HCT116 (cell line): ENCODE data around the gene TSC22D3. TPM values are rescaled to one million over a fixed set of nuclear protein-coding genes. Genes with fewer than 3 reads are reported as not detected.

Experiments used
- ATAC-seq: fragments of 200-7000 bp; cut with Tn5 transposase; 2 replicates; pipeline ENCODE4 v1.9.1; 2020; ENCODE audit warnings: mild to moderate bottlenecking, moderate library complexity
- BruUV-seq: library from RNA; stranded (reverse); fragments of 400-500 nt; replicated peaks from 2 replicates; lab custom pipeline; 2021; lab: Mats Ljungman, UMichigan
- CTCF ChIA-PET: fragments of 300-600 bp; sonication (Branson Sonifier 250); formaldehyde crosslinking; loops from one replicate; lab custom pipeline; 2021; ENCODE audit warnings: antibody characterized with exemption; lab: Charles Lee
- POLR2A ChIA-PET: fragments of 300-600, 350-600 bp; sonication (Branson Sonifier 250); formaldehyde crosslinking; loops from one replicate; lab custom pipeline; 2021; ENCODE audit warnings: antibody characterized with exemption; lab: Charles Lee
- RAD21 ChIA-PET, 2 experiments: fragments of 300-600 bp; sonication (Branson Sonifier 250); formaldehyde crosslinking; loops; one replicate each; lab custom pipeline; 2023; ENCODE audit warnings: low total read pairs in 2 of 2; ENCODE audit not compliant: uncharacterized antibody in 2 of 2, unreplicated experiment in 2 of 2, low non-redundant PET in 1 of 2; lab: Charles Lee
- DNase-seq: peaks from one replicate; pipeline ENCODE4 v3.0.0-alpha.2; 2010; ENCODE audit warnings: low read depth, low spot score
- H2AFZ ChIP-seq: fragments of 200-600 bp; shearing (Covaris generic), sonication (generic); 2 replicates; pipeline ENCODE4 v1.6.1; 2017; ENCODE audit warnings: low read depth, mixed run types, mixed read lengths, antibody characterized with exemption, low read length; ENCODE audit not compliant: poor library complexity, severe bottlenecking
- H3K27ac ChIP-seq: 2 replicates; pipeline ENCODE4 v1.5.1; 2012; ENCODE audit warnings: low read depth, low read length
- H3K27me3 ChIP-seq: fragments of 200-600 bp; sonication (generic); 2 replicates; pipeline ENCODE4 v1.6.1; 2016; ENCODE audit warnings: mixed run types, low read length, mixed read lengths; ENCODE audit not compliant: insufficient read depth
- H3K36me3 ChIP-seq, 2 experiments: fragments of 200-500 bp in 1 of 2; fragments of 200-600 bp in 1 of 2; sonication (Bioruptor generic) in 1 of 2; sonication (generic) in 1 of 2; 2 replicates each; pipeline versions ENCODE4 v1.5.1 to v1.6.1; 2014 to 2016; ENCODE audit warnings: low read length in 2 of 2, inconsistent platforms in 1 of 2, mixed read lengths in 1 of 2, mixed run types in 1 of 2; ENCODE audit not compliant: insufficient read depth in 2 of 2, control insufficient read depth in 1 of 2
- H3K4me1 ChIP-seq, 2 experiments: fragments of 200-600 bp in 1 of 2; sonication (generic) in 1 of 2; 2 replicates each; pipeline versions ENCODE4 v1.5.1 to v1.6.1; 2012 to 2017; ENCODE audit warnings: low read length in 2 of 2, inconsistent platforms in 1 of 2, mild to moderate bottlenecking in 1 of 2, mixed read lengths in 1 of 2, mixed run types in 1 of 2, moderate library complexity in 1 of 2; ENCODE audit not compliant: insufficient read depth in 2 of 2, control insufficient read depth in 1 of 2
- H3K4me2 ChIP-seq: fragments of 200-600 bp; sonication (generic); 2 replicates; pipeline ENCODE4 v1.6.1; 2017; ENCODE audit warnings: mixed run types, low read length, mixed read lengths
- H3K4me3 ChIP-seq, 2 experiments: fragments of 200-600 bp in 1 of 2; sonication (generic) in 1 of 2; replicated peaks in 1 of 2; 2 replicates each; pipeline ENCODE4 v1.5.1; 2011 to 2016; ENCODE audit warnings: low read length in 2 of 2, control low read depth in 1 of 2, low read depth in 1 of 2, mild to moderate bottlenecking in 1 of 2, mixed read lengths in 1 of 2, mixed run types in 1 of 2
- H3K79me2 ChIP-seq: fragments of 200-600 bp; sonication (generic); 2 replicates; pipeline ENCODE4 v1.6.1; 2017; ENCODE audit warnings: mild to moderate bottlenecking, mixed run types, low read length, moderate library complexity, mixed read lengths; ENCODE audit not compliant: insufficient read depth
- H3K9ac ChIP-seq: fragments of 200-600 bp; sonication (generic); 2 replicates; pipeline ENCODE4 v1.6.1; 2016; ENCODE audit warnings: low read length, mixed read lengths
- H3K9me2 ChIP-seq: fragments of 200-600 bp; sonication (generic), shearing (Covaris generic); 2 replicates; pipeline ENCODE4 v1.6.1; 2017; ENCODE audit warnings: mixed run types, mild to moderate bottlenecking, moderate library complexity; ENCODE audit not compliant: insufficient read depth
- H3K9me3 ChIP-seq, 2 experiments: fragments of 200-500 bp in 1 of 2; fragments of 200-600 bp in 1 of 2; sonication (Bioruptor generic) in 1 of 2; sonication (generic) in 1 of 2; 2 replicates each; pipeline ENCODE4 v1.6.1; 2014 to 2017; ENCODE audit warnings: low read length in 2 of 2, mixed read lengths in 2 of 2, inconsistent platforms in 1 of 2, low read depth in 1 of 2, mild to moderate bottlenecking in 1 of 2, mixed run types in 1 of 2, moderate library complexity in 1 of 2; ENCODE audit not compliant: control insufficient read depth in 1 of 2, insufficient read depth in 1 of 2
- H4K20me1 ChIP-seq: fragments of 200-600 bp; sonication (generic), shearing (Covaris generic); 2 replicates; pipeline ENCODE4 v1.6.1; 2017; ENCODE audit warnings: mixed run types, mild to moderate bottlenecking, moderate library complexity; ENCODE audit not compliant: insufficient read depth
- CEBPB ChIP-seq: IDR thresholded peaks from 2 replicates; pipeline ENCODE4 v1.6.1; 2012; ENCODE audit warnings: low read depth
- EZH2phosphoT487 ChIP-seq: fragments of 200-600 bp; IDR thresholded peaks from 2 replicates; pipeline ENCODE4 v1.6.1; 2018; ENCODE audit warnings: antibody characterized with exemption, borderline replicate concordance
- FOSL1 ChIP-seq: IDR thresholded peaks from 2 replicates; pipeline ENCODE4 v1.6.1; 2012; ENCODE audit warnings: low read depth
- JUND ChIP-seq: IDR thresholded peaks from 2 replicates; pipeline ENCODE4 v1.6.1; 2012
- POLR2AphosphoS5 ChIP-seq: IDR thresholded peaks from 2 replicates; pipeline ENCODE4 v1.6.1; 2011; ENCODE audit warnings: mild to moderate bottlenecking, low read depth, low read length, moderate library complexity
- SIN3A ChIP-seq: IDR thresholded peaks from 2 replicates; pipeline ENCODE4 v1.6.1; 2012; ENCODE audit warnings: low read depth
- SRF ChIP-seq: IDR thresholded peaks from 2 replicates; pipeline ENCODE4 v1.6.1; 2012; ENCODE audit warnings: low read depth
- TCF7L2 ChIP-seq: IDR thresholded peaks from 2 replicates; pipeline ENCODE4 v1.7.0; 2011; ENCODE audit warnings: borderline replicate concordance, inconsistent platforms; ENCODE audit not compliant: insufficient read depth, insufficient read length; ENCODE audit errors: extremely low read depth
- YY1 ChIP-seq: IDR thresholded peaks from 2 replicates; pipeline ENCODE4 v1.6.1; 2011; ENCODE audit warnings: low read length, low read depth, moderate library complexity, mild to moderate bottlenecking; ENCODE audit not compliant: insufficient replicate concordance; ENCODE audit errors: extremely low read depth
- ZFX ChIP-seq: fragments of 450-650 bp; IDR thresholded peaks from 2 replicates; pipeline ENCODE4 v1.6.1; 2017
- ZNF274 ChIP-seq: fragments of 200-500 bp; sonication (Bioruptor generic); IDR thresholded peaks from 2 replicates; pipeline ENCODE4 v1.6.1; 2014; ENCODE audit warnings: mild to moderate bottlenecking, low read depth, low read length, inconsistent platforms
- intact Hi-C: fragments of 100-400 bp; cut with micrococcal nuclease; formaldehyde crosslinking; loops from 2 replicates; pipeline ENCODE4 v1.10.0; 2022
- total RNA-seq: library from RNA; stranded (reverse); gene quantifications from one replicate; pipeline ENCODE4 v1.2.1, GENCODE V29; 2021; ENCODE audit not compliant: unreplicated experiment
- TF ChIP-seq, protein P1 (sequence below), 3 experiments: fragments of 200-600 bp in 1 of 3; sonication (generic) in 1 of 3; IDR thresholded peaks in 2 of 3; conservative IDR thresholded peaks in 1 of 3; 2 replicates each; pipeline ENCODE4 v1.5.1; 2012 to 2017; ENCODE audit warnings: low read depth in 2 of 3, low read length in 2 of 3, antibody characterized with exemption in 1 of 3, borderline replicate concordance in 1 of 3, control low read depth in 1 of 3, mild to moderate bottlenecking in 1 of 3, mixed read lengths in 1 of 3, mixed run types in 1 of 3, moderate library complexity in 1 of 3; ENCODE audit not compliant: insufficient read depth in 1 of 3
- TF ChIP-seq, protein P2 (sequence below): IDR thresholded peaks from 2 replicates; pipeline ENCODE4 v1.6.1; 2011; ENCODE audit warnings: mild to moderate bottlenecking, low read length, moderate library complexity; ENCODE audit not compliant: insufficient replicate concordance; ENCODE audit errors: extremely low read depth
- TF ChIP-seq, protein P3 (sequence below): IDR thresholded peaks from 2 replicates; pipeline ENCODE4 v1.6.1; 2012
- TF ChIP-seq, protein P4 (sequence below): IDR thresholded peaks from 2 replicates; pipeline ENCODE4 v1.6.1; 2012

The TSC22D3 gene
- total RNA-seq, 1 experiment from 2014 or later, result 24.6 TPM

DNA sequence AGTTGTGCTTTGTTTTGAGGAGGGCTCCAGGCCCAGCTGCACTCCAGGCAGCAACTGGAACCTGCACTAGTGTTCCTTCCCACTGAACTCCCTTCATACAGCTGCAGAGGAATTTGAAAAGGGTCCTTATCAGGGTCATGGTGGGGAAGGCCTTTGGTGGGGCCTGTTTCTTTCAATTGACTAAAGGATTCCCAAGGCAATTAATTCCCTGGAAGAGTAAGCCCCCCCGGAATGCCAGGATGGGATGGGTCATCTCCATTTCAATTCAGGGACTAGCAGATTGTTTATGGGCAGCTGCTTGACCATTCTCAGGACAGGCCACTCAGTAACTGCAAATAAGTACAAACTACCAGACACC lies 45.3 kb downstream of the TSC22D3 start:
- Histone ChIP-seq H3K4me1 (peaks cover 37 to 45% of the 10 kb centered on the region in 2 experiments), H3K27ac (no peak overlapping the region), H3K9me3 (no peaks in the 10 kb centered on the region), H3K9ac (no peak overlapping the region), H3K9me2 (no peaks in the 10 kb centered on the region), H2AFZ (no peak overlapping the region), H3K79me2 (no peaks in the 10 kb centered on the region), H3K36me3 (no peaks in the 10 kb centered on the region), H4K20me1 (no peaks in the 10 kb centered on the region), H3K4me3 (no peak overlapping the region), H3K27me3 (no peaks in the 10 kb centered on the region), H3K4me2 (no peak overlapping the region)
- no TSS peak for BruUV-seq
- ATAC-seq, result no peak
- intact Hi-C loops, result no loop called here
- ChIA-PET RAD21 (no interaction called here), POLR2A (no interaction called here), CTCF (interaction anchor here (0.8 kb wide), 1 partner anchor 57 kb away, joined by 3 read pairs; no protein-coding TSS in a partner anchor)
- TF ChIP-seq CEBPB (no peak), SIN3A (no peak), YY1 (no peak), ZFX (no peak), EZH2phosphoT487 (no peak), FOSL1 (no peak), POLR2AphosphoS5 (no peak), SRF (no peak), JUND (no peak), TCF7L2 (no peak), ZNF274 (no peak)
- TF ChIP-seq, protein P1, sequence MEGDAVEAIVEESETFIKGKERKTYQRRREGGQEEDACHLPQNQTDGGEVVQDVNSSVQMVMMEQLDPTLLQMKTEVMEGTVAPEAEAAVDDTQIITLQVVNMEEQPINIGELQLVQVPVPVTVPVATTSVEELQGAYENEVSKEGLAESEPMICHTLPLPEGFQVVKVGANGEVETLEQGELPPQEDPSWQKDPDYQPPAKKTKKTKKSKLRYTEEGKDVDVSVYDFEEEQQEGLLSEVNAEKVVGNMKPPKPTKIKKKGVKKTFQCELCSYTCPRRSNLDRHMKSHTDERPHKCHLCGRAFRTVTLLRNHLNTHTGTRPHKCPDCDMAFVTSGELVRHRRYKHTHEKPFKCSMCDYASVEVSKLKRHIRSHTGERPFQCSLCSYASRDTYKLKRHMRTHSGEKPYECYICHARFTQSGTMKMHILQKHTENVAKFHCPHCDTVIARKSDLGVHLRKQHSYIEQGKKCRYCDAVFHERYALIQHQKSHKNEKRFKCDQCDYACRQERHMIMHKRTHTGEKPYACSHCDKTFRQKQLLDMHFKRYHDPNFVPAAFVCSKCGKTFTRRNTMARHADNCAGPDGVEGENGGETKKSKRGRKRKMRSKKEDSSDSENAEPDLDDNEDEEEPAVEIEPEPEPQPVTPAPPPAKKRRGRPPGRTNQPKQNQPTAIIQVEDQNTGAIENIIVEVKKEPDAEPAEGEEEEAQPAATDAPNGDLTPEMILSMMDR (IDR thresholded peaks at IDR 0.05 in 2 of 3, conservative IDR thresholded peaks at IDR 0.05 in 1 of 3; ENCODE audit: borderline replicate concordance in 1 of 3, insufficient read depth in 1 of 3, low read depth in 2 of 3, low read length in 2 of 3), result no peak
- TF ChIP-seq, protein P2, sequence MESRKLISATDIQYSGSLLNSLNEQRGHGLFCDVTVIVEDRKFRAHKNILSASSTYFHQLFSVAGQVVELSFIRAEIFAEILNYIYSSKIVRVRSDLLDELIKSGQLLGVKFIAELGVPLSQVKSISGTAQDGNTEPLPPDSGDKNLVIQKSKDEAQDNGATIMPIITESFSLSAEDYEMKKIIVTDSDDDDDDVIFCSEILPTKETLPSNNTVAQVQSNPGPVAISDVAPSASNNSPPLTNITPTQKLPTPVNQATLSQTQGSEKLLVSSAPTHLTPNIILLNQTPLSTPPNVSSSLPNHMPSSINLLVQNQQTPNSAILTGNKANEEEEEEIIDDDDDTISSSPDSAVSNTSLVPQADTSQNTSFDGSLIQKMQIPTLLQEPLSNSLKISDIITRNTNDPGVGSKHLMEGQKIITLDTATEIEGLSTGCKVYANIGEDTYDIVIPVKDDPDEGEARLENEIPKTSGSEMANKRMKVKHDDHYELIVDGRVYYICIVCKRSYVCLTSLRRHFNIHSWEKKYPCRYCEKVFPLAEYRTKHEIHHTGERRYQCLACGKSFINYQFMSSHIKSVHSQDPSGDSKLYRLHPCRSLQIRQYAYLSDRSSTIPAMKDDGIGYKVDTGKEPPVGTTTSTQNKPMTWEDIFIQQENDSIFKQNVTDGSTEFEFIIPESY, result no peak
- TF ChIP-seq, protein P3, sequence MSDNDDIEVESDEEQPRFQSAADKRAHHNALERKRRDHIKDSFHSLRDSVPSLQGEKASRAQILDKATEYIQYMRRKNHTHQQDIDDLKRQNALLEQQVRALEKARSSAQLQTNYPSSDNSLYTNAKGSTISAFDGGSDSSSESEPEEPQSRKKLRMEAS, result no peak
- TF ChIP-seq, protein P4, sequence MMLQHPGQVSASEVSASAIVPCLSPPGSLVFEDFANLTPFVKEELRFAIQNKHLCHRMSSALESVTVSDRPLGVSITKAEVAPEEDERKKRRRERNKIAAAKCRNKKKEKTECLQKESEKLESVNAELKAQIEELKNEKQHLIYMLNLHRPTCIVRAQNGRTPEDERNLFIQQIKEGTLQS, result no peak
- DNase-seq, result no peak
